Adrenal gland (tissue), 5 donors: Measurements from ENCODE around the gene SP140.

Experiments
- POLR2A ChIP-seq, 2 donors: fragments of 450-650 bp; IDR thresholded peaks; one replicate each; pipeline ENCODE4 v1.6.1; 2017; ENCODE audit warnings: antibody characterized with exemption in 2 of 2, mild to moderate bottlenecking in 2 of 2, moderate library complexity in 1 of 2
- TF ChIP-seq, protein P1 (sequence below), 6 experiments: fragments of 450-650 bp in 4 of 6; fragments of 200-600 bp in 2 of 6; sonication (generic) in 1 of 6; IDR thresholded peaks; 1 replicate in 5 of 6; 2 replicates in 1 of 6; pipeline versions ENCODE4 v1.5.1 to v1.8.0; 2016 to 2021; ENCODE audit warnings: antibody characterized with exemption in 6 of 6, mild to moderate bottlenecking in 2 of 6, moderate library complexity in 1 of 6
- donor health status: DM: no; HTN: no; CAD: no.

DNA sequence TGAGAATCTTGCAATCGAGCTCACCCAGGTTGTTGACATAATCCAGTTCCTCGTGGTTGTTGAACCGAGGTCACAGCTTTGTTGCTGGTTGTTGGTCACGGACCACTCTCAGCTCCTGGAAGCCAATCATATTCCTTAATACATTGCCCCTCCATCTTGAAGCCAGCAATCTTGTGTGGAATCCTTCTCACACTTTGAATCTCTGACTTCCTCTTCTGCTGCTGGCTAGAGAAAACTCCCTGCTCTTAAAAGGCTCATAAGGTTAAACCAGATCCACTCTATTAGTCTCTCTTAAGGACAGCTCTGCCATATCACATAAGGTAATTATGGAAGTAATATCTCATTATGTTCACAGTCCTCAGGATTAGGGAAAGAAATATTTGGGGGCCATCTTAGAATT lies 41.1 kb downstream of the SP140 start:
- TF ChIP-seq, protein P1, sequence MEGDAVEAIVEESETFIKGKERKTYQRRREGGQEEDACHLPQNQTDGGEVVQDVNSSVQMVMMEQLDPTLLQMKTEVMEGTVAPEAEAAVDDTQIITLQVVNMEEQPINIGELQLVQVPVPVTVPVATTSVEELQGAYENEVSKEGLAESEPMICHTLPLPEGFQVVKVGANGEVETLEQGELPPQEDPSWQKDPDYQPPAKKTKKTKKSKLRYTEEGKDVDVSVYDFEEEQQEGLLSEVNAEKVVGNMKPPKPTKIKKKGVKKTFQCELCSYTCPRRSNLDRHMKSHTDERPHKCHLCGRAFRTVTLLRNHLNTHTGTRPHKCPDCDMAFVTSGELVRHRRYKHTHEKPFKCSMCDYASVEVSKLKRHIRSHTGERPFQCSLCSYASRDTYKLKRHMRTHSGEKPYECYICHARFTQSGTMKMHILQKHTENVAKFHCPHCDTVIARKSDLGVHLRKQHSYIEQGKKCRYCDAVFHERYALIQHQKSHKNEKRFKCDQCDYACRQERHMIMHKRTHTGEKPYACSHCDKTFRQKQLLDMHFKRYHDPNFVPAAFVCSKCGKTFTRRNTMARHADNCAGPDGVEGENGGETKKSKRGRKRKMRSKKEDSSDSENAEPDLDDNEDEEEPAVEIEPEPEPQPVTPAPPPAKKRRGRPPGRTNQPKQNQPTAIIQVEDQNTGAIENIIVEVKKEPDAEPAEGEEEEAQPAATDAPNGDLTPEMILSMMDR (IDR thresholded peaks at IDR 0.05), result no peak
- TF ChIP-seq POLR2A (IDR thresholded peaks at IDR 0.05), result no peak
